Activated CD4-positive, alpha-beta T cell treated with anti-CD3 and anti-CD28 coated beads, Interleukin-2, amount 10 ng/mL, durations not matched to agents 24 days and 14 days (primary cell): ENCODE results near the gene IGSF21. TPM values are rescaled to one million over a fixed set of nuclear protein-coding genes. Genes with fewer than 3 reads are reported as not detected.

ENCODE experiments used
- DNase-seq: peaks from one replicate; pipeline ENCODE4 v3.0.0; 2022
- H3K27ac Mint-ChIP-seq: one replicate; pipeline ENCODE4 v1.8.0; 2022; ENCODE audit warnings: mild to moderate bottlenecking, mixed read lengths
- H3K27me3 Mint-ChIP-seq: one replicate; pipeline ENCODE4 v1.8.0; 2022; ENCODE audit warnings: mixed read lengths
- H3K36me3 Mint-ChIP-seq: one replicate; pipeline ENCODE4 v1.8.0; 2022; ENCODE audit warnings: low read depth, mild to moderate bottlenecking, mixed read lengths
- H3K4me1 Mint-ChIP-seq: one replicate; pipeline ENCODE4 v1.8.0; 2021; ENCODE audit warnings: mixed read lengths
- H3K4me3 Mint-ChIP-seq: one replicate; pipeline ENCODE4 v1.8.0; 2022; ENCODE audit warnings: mild to moderate bottlenecking, moderate library complexity, mixed read lengths
- H3K9me3 Mint-ChIP-seq: one replicate; pipeline ENCODE4 v1.8.0; 2021; ENCODE audit warnings: mixed read lengths
- intact Hi-C: fragments of 100-400 bp; cut with micrococcal nuclease; formaldehyde crosslinking; loops from one replicate; pipeline ENCODE4 v1.15.1; 2023
- total RNA-seq: library from RNA; stranded (reverse); gene quantifications from 2 replicates; pipeline ENCODE4 v1.2.3, GENCODE V29; 2022

The IGSF21 gene
- total RNA-seq, 1 donor from 2014 or later: not detected

GRCh38 chr1:18253093-18253492 is 145.5 kb downstream of the IGSF21 start:
- no peak for DNase-seq
- no peaks in the 10 kb centered on the region for H3K9me3 Mint-ChIP-seq
- no peak overlapping the region for H3K4me3 Mint-ChIP-seq
- no peak overlapping the region for H3K27ac Mint-ChIP-seq
- H3K4me1 Mint-ChIP-seq: no peaks in the 10 kb centered on the region
- H3K27me3 Mint-ChIP-seq: no peaks in the 10 kb centered on the region
- no peaks in the 10 kb centered on the region for H3K36me3 Mint-ChIP-seq
- intact Hi-C loops: no loop called here

GRCh38 chr1:18256282-18257235 is 149.0 kb downstream of the IGSF21 start:
- intact Hi-C loops: no loop called here

GRCh38 chr1:18257778-18258177 is 150.2 kb downstream of the IGSF21 start:
- H3K27me3 Mint-ChIP-seq: no peaks in the 10 kb centered on the region
- intact Hi-C loops: no loop called here
- H3K36me3 Mint-ChIP-seq: no peaks in the 10 kb centered on the region
- H3K27ac Mint-ChIP-seq: no peak overlapping the region
- H3K4me3 Mint-ChIP-seq: no peak overlapping the region
- DNase-seq: no peak
- H3K9me3 Mint-ChIP-seq: no peaks in the 10 kb centered on the region
- no peaks in the 10 kb centered on the region for H3K4me1 Mint-ChIP-seq

More at GRCh38 chr1:18256282-18257235, 149.0 kb downstream of the IGSF21 start:
- Mint-ChIP-seq H3K27ac (no peak overlapping the region), H3K9me3 (no peaks in the 10 kb centered on the region), H3K36me3 (no peaks in the 10 kb centered on the region), H3K4me3 (no peak overlapping the region), H3K27me3 (no peaks in the 10 kb centered on the region), H3K4me1 (no peaks in the 10 kb centered on the region)
- DNase-seq: peak; percentile 79

GRCh38 chr1:18261891-18262290 is 154.3 kb downstream of the IGSF21 start:
- H3K4me3 Mint-ChIP-seq: no peak overlapping the region
- no peaks in the 10 kb centered on the region for H3K4me1 Mint-ChIP-seq
- intact Hi-C loops: no loop called here
- no peaks in the 10 kb centered on the region for H3K9me3 Mint-ChIP-seq
- H3K27me3 Mint-ChIP-seq: no peaks in the 10 kb centered on the region
- no peak for DNase-seq
- no peak overlapping the region for H3K27ac Mint-ChIP-seq
- H3K36me3 Mint-ChIP-seq: no peaks in the 10 kb centered on the region

GRCh38 chr1:18262726-18263125 is 155.1 kb downstream of the IGSF21 start:
- no peak overlapping the region for H3K4me3 Mint-ChIP-seq

GRCh38 chr1:18263547-18264120 is 156.0 kb downstream of the IGSF21 start:
- no peak for DNase-seq
- no peaks in the 10 kb centered on the region for H3K4me1 Mint-ChIP-seq
- H3K27ac Mint-ChIP-seq: no peak overlapping the region
- no peak overlapping the region for H3K4me3 Mint-ChIP-seq
- no peaks in the 10 kb centered on the region for H3K9me3 Mint-ChIP-seq
- no peaks in the 10 kb centered on the region for H3K27me3 Mint-ChIP-seq
- H3K36me3 Mint-ChIP-seq: no peaks in the 10 kb centered on the region
- intact Hi-C loops: no loop called here

More at GRCh38 chr1:18262726-18263125, 155.1 kb downstream of the IGSF21 start:
- no peak overlapping the region for H3K27ac Mint-ChIP-seq
- no peaks in the 10 kb centered on the region for H3K36me3 Mint-ChIP-seq
- DNase-seq: no peak
- no peaks in the 10 kb centered on the region for H3K9me3 Mint-ChIP-seq
- no peaks in the 10 kb centered on the region for H3K27me3 Mint-ChIP-seq
- intact Hi-C loops: no loop called here
- no peaks in the 10 kb centered on the region for H3K4me1 Mint-ChIP-seq

- no peak for DNase-seq
- Mint-ChIP-seq H3K9me3 (no peaks in the 10 kb centered on the region), H3K27ac (no peak overlapping the region), H3K4me3 (no peak overlapping the region), H3K4me1 (no peaks in the 10 kb centered on the region), H3K36me3 (no peaks in the 10 kb centered on the region), H3K27me3 (no peaks in the 10 kb centered on the region)
- intact Hi-C loops: no loop called here
These were observed 156.9 kb downstream of the IGSF21 start for GRCh38 chr1:18264450-18265039.

- DNase-seq: no peak
- H3K27ac Mint-ChIP-seq: no peak overlapping the region
- no peaks in the 10 kb centered on the region for H3K27me3 Mint-ChIP-seq
- no peak overlapping the region for H3K4me3 Mint-ChIP-seq
- H3K9me3 Mint-ChIP-seq: no peaks in the 10 kb centered on the region
- intact Hi-C loops: no loop called here
- H3K4me1 Mint-ChIP-seq: no peaks in the 10 kb centered on the region
- H3K36me3 Mint-ChIP-seq: no peaks in the 10 kb centered on the region
These were observed 158.0 kb downstream of the IGSF21 start for GRCh38 chr1:18265641-18266040.

GRCh38 chr1:18266391-18266790 is 158.8 kb downstream of the IGSF21 start:
- Mint-ChIP-seq H3K36me3 (no peaks in the 10 kb centered on the region), H3K4me3 (no peak overlapping the region), H3K4me1 (no peaks in the 10 kb centered on the region), H3K27me3 (no peaks in the 10 kb centered on the region), H3K9me3 (no peaks in the 10 kb centered on the region), H3K27ac (no peak overlapping the region)
- no peak for DNase-seq
- intact Hi-C loops: no loop called here

GRCh38 chr1:18271336-18271735 is 163.7 kb downstream of the IGSF21 start:
- no peaks in the 10 kb centered on the region for H3K4me1 Mint-ChIP-seq
- H3K4me3 Mint-ChIP-seq: no peak overlapping the region
- H3K9me3 Mint-ChIP-seq: no peaks in the 10 kb centered on the region
- no peaks in the 10 kb centered on the region for H3K27me3 Mint-ChIP-seq
- intact Hi-C loops: no loop called here
- no peaks in the 10 kb centered on the region for H3K36me3 Mint-ChIP-seq
- DNase-seq: no peak
- no peak overlapping the region for H3K27ac Mint-ChIP-seq

- intact Hi-C loops: no loop called here
- Mint-ChIP-seq H3K9me3 (no peaks in the 10 kb centered on the region), H3K4me1 (no peaks in the 10 kb centered on the region), H3K27ac (no peak overlapping the region), H3K27me3 (no peaks in the 10 kb centered on the region), H3K36me3 (no peaks in the 10 kb centered on the region), H3K4me3 (no peak overlapping the region)
- DNase-seq: no peak
These were observed 171.3 kb downstream of the IGSF21 start for GRCh38 chr1:18278946-18279345.

GRCh38 chr1:18279351-18280074 is 171.9 kb downstream of the IGSF21 start:
- no peaks in the 10 kb centered on the region for H3K4me1 Mint-ChIP-seq
- no peaks in the 10 kb centered on the region for H3K9me3 Mint-ChIP-seq
- H3K4me3 Mint-ChIP-seq: no peak overlapping the region
- peaks cover 1% of the 10 kb centered on the region for H3K27me3 Mint-ChIP-seq
- no peaks in the 10 kb centered on the region for H3K36me3 Mint-ChIP-seq
- intact Hi-C loops: no loop called here
- H3K27ac Mint-ChIP-seq: no peak overlapping the region
- DNase-seq: no peak

- Mint-ChIP-seq H3K4me3 (no peak overlapping the region), H3K9me3 (no peaks in the 10 kb centered on the region), H3K36me3 (no peaks in the 10 kb centered on the region)
These were observed 173.4 kb downstream of the IGSF21 start for GRCh38 chr1:18280956-18281355.

More at GRCh38 chr1:18280956-18281355, 173.4 kb downstream of the IGSF21 start:
- peaks cover 4% of the 10 kb centered on the region for H3K27me3 Mint-ChIP-seq
- H3K4me1 Mint-ChIP-seq: no peaks in the 10 kb centered on the region
- no peak for DNase-seq
- intact Hi-C loops: no loop called here
- H3K27ac Mint-ChIP-seq: no peak overlapping the region
